Measurements from ENCODE around the gene UBE2E2.

GRCh38 chr3:23308986-23309625 lies 106.0 kb downstream of the UBE2E2 start:
- TF ChIP-seq POLR2A (IDR thresholded peaks at IDR 0.05) (no peak), CTCF (IDR thresholded peaks at IDR 0.05) (no peak)
